Kidney capillary endothelial cell (primary cell): ENCODE results near the gene CDR2L.
"Not testable (repeated sequence)": the region's sequence is repeated elsewhere in the genome, so short reads cannot be mapped to it uniquely, and the experiment has no call there.

Experiments
- DNase-seq: peaks from one replicate; pipeline ENCODE4 v3.0.0-alpha.2; 2018; ENCODE audit warnings: low spot score

The CDR2L gene

DNA sequence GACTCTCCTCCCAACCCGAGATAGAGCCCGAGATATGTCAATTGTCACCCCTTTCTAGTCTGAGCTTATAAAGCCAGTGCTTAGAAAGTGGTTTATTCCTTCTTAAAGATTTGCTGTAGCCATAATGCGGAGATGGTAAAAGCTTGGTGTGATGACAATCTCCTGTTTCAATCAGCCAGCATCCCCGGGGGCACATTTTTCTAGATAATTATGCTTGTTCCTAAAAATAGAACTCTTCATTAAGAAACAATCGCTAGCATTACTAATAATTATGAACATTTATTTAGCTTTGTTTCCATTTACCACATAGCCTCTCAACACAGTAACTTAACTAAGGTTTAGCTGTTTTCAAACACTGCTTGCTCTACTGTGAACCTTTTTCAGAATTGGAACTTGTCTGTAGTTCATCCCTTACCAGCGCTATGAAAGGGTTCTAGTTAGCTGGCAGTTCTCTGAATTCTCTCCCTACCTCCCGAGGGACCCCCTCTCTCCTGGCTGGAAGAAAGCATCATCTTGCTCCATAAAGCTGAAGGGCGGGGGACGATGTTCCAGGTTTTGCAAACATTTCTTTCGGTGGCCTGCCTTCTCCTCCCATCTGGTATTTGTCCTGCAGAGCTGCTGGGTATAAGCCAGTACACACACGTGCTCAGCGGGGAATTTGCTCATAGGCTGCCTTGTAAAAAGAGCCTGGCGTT, 24.1 kb downstream of the CDR2L start:
- no peak for DNase-seq

DNA sequence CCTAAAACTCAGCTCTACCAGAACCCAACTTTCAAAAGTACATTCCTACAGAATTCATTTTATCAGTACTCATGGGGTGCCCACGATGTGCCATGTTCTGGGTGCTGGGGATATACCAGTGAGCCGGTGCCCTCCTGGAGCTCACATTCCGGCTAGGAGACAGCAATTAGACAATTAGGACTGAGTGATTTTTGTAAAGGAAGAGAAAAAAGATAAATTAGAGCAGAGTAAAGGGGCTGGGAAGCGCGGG, 24.6 kb downstream of the CDR2L start:
- no peak for DNase-seq

DNA sequence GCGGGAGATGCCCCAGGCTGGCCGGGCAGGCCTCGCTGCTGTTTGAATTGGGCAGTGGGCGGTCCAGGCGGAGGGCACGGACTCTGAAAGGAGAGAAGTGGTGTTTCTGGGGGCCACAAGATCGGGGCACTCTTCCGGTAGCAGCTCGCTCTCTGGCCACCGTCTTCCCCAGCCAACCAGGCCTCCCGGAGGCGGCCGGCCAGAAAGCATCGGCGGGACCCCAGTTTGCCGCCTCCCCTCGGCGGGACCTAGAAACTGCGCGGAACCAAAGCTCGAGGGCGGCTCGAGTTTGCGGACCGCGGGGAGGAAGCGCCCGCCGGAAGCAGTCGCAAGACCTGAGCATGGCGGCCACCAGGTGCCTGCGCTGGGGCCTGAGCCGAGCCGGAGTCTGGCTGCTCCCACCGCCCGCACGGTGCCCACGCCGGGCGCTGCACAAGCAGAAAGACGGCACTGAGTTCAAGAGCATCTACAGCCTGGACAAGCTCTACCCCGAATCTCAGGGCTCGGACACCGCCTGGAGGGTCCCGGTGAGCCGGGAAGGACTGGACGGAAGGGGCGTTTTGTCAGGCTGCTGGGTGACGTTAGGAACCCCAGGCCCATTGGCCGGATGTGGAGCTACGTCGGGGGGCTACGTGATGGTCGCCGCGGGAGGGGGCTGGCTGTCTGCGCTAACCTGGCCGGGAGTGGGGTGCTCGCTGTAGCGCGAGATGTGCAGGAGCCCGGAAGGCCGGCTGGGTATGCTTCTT, 25.1 kb downstream of the CDR2L start, which contains the start of gene MRPL58:
Gene MRPL58 (plus strand): TSS at position 325 of the 746 bp plus-strand sequence. CDS start 17 bp downstream, at position 342.
- DNase-seq: peak; percentile 79

DNA sequence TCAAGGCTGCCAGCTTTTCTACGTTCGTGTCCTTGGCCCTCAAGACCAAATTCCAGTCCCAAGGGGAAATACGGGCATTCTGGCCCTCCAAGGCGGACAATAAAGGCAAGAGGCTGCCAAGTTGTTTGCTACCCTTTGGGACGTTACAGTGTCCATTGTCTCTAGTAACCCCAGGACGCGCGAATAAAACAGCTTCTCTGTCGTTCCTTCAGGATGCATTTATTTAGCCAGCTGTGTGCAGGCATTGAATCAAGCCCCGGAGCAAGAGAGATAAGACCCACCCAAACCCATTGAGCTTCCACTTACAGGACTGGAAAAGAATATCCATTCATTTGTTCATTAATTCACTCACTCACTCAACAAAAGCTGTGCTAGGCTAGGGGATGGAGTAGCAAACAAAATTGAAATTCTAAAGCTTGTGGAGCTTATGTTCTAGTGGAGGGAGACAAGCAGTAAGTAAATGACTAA, 25.7 kb downstream of the CDR2L start:
- DNase-seq: no peak

DNA sequence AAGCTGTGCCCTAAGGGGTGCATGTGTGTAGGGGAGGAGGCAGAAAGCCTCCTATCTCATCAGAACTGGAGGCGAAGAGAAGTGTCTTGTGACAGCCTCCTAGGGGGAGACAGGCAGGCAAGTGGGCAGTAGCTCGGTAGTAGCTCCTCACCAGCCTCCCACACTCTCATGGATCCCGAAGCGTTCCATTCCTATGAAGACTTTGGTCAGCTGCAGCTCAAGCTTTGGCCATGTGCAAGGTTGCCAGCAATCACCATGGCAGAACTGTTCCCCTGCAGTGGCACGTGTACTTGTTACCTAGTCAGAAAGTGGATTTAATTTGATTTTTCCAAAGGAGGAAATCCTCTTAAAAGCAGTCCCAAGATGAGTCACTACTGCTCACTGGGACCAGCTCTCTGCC, 31.7 kb downstream of the CDR2L start:
- no peak for DNase-seq

- no peak for DNase-seq
Measured at GRCh38 chr17:75019710-75020109, 32.3 kb downstream of the CDR2L start.

- no peak for DNase-seq
Measured at GRCh38 chr17:75020331-75021110, 33.1 kb downstream of the CDR2L start.

- DNase-seq: no peak
Measured at GRCh38 chr17:75024686-75025397, 37.4 kb downstream of the CDR2L start.

DNA sequence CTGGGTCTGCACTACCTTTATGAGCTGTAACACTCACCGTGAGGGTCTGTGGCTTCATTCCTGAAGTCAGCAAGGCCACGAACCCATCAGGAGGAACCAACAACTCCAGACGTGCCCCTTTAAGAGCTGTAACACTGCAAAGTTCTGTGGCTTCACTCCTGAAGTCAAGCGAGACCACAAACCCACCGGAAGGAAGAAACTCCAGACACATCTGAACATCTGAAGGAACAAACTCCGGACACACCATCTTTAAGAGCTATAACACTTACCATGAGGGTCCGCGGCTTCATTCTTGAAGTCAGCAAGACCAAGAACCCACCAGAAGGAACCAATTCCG, 37.9 kb downstream of the CDR2L start:
- not testable (repeated sequence) for DNase-seq

- not testable (repeated sequence) for DNase-seq
Measured at GRCh38 chr17:75026650-75027049, 39.2 kb downstream of the CDR2L start.

DNA sequence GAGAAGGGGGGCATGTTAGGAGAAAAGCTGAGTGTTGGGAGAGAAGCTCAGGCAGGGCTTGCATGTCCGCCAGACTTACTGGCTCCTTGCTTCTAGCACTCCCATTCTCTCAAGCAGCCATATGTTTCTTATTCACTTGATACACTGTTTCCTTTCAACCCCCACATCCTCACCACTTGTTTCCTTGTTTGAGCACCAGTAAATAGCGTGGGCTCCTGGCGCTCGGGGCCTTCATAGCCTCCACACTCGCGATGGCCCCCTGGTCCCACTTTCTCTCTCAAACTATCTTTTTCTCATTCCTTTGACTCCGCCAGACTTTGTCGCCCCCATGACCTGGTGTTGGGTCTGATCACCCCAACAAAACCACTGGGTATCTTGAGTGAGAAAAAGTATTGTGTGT, 42.7 kb downstream of the CDR2L start:
- no peak for DNase-seq

DNA sequence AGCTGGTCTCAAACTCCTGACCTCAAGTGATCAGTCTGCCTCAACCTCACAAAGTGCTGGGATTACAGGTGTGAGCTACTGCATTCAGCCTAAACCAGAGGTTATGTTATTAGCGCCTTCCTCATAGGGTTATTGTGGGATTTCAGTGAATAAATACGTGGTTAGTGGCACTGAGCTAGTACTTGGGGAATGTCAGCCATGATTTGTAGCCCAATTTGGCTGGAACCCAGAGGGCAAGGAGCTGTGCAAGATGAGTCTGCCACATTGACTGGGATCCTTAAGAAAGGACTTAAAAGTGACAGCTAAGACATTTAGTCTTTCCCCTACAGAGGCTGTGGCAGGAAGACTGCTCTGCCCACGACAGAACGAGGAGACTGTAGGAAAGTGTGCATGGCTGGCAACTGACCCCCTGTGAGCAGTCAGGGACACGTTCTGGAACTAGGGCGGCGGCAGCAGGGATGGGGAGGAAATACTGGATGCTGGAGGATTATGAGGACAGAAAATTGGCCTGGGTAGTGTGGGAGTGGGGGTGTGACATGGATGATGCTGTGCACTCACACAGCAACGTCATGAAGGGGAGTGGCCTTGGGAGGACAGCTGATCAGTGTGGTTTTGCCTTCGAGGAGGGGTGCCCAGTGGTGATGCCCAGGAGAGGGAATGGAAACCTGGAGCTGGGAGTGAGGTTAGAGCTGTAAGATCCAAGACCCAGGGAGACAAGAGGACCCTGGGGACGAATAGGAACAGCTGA, 44.7 kb downstream of the CDR2L start:
- peak; percentile 48 for DNase-seq

DNA sequence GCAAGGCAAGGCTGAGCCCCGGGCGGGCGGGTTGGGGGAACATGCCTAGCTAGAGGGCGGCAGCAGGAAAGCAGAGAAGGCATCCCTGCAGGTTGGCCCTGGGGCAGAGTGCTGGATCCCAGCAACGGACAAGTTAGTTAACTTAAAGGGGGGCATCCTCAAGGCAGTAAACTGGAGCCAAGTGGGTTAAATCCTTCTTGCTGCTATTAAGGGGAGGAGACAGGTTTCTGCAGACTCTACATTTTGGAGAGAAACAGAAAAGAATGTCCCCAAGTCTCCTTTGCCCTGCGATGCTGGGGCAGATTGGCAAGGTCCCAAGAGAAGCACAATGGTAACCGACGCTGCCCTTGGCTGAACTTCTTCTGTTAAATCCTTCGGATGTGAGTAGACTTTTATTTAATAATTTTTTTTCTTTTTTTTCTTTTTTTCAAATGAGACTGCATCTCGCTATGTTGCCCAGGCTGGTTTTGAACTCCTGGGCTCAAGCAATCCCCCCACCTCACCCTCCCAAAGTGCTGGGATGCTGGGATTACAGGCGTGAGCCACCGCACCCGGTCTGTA, 45.4 kb downstream of the CDR2L start:
- no peak for DNase-seq

DNA sequence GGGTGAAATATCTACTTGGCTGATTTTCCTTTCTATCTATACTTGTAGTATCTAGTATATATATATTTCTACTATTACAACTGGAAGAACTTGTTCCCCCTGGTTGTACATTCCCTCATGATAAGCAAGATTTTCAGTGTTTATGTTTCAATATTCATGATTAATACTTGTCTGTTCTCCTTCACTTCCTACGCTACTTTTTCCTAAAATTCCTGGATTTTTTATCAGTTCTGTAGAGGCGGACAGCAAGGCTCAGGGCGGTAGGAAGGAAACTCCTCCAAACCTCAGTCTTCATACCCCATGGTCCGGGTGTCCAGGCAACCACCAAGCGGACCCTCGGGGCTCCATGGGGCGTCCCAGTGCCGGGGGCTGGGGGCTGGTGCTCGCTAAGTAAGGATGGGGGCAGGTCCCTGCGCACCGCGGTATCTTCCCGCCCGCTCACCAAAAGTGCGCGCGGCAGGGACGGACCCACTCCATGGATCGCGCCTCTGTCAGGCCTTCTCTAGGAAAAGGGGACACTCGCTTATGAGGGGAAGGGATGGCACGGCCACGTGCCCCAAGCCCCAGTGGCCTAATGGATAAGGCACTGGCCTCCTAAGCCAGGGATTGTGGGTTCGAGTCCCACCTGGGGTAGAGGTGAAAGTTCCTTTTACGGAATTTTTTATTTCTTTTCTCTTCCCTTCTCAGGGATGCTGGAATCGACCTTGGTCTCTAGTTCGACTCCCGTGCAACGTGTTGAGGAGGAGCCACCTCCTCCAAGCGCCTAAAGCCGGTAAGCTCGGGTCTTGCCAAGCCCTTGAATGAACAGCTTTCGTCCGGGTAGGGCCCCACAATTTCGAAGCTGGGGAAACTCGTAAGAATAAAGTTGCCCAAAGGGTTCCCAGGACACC, 46.2 kb downstream of the CDR2L start:
- peak; percentile 94 for DNase-seq

GRCh38 chr17:75034236-75034908, 46.9 kb downstream of the CDR2L start:
- DNase-seq: peak; percentile 82

GRCh38 chr17:75036643-75037268, 49.3 kb downstream of the CDR2L start:
- DNase-seq: peak; percentile 87

- no peak for DNase-seq
Measured at GRCh38 chr17:75039238-75039637, 51.8 kb downstream of the CDR2L start.

DNA sequence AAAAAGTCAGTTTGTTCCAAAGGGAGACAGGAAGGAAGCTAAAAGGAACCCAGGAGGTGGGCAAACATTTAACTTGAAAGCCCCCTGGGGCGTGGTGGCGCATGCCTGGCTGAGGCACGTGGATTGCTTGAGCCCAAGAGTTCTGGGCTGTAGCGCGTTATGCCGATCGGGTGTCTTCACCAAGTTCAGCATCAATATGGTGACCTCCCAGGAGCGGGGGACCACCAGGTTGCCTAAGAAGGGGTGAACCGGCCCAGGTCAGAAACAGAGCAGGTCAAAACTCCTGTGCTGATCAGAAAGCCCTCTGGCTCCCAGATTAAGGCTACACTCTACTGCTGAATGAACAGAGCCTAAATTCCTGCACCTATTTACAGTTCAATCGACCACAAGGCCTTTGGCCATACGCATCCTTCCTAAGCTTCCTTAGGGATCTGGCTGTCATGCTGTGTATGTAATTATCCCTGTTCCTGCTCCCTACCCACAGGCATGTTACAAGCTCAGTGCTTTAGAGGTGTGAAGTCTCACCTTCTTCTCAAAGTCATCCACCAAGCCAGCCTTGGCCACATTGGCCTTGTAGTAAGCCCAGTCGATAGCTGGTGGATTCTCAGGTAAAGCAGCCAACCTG, 54.3 kb downstream of the CDR2L start:
- DNase-seq: no peak

- not testable (repeated sequence) for DNase-seq
Measured at GRCh38 chr17:75043789-75044188, 56.4 kb downstream of the CDR2L start.
